Keratinocyte (primary cell): ENCODE results near the gene FAM227A. TPM values are rescaled to one million over a fixed set of nuclear protein-coding genes. Genes with fewer than 3 reads are reported as not detected.

Source experiments
- DNase-seq: peaks from one replicate; pipeline ENCODE4 v3.0.0-alpha.2; 2011; ENCODE audit warnings: low read depth, missing footprints, low spot score
- FAIRE-seq: peaks from 2 replicates; lab custom pipeline; 2011; peaks lifted over from hg19 to GRCh38; lab: Jason Lieb, UNC
- H2AFZ ChIP-seq: 2 replicates; pipeline ENCODE4 v1.6.0; 2012; ENCODE audit warnings: low read length, control low read depth, inconsistent platforms; ENCODE audit not compliant: control insufficient read depth
- H3K27ac ChIP-seq: 2 replicates; pipeline ENCODE4 v1.5.1; 2011; ENCODE audit warnings: low read length; ENCODE audit not compliant: control insufficient read depth, insufficient read depth
- H3K27me3 ChIP-seq: 3 replicates; pipeline ENCODE4 v1.6.0; 2011; ENCODE audit warnings: low read length; ENCODE audit not compliant: control insufficient read depth, insufficient read depth; ENCODE audit errors: extremely low read depth
- H3K36me3 ChIP-seq, 2 experiments: 2 replicates in 1 of 2; 3 replicates in 1 of 2; pipeline ENCODE4 v1.5.1; 2011; ENCODE audit warnings: low read length in 2 of 2, mild to moderate bottlenecking in 1 of 2; ENCODE audit not compliant: control insufficient read depth in 2 of 2, insufficient read depth in 2 of 2; ENCODE audit errors: extremely low read depth in 1 of 2
- H3K4me1 ChIP-seq: 3 replicates; pipeline ENCODE4 v1.5.1; 2011; ENCODE audit warnings: low read length; ENCODE audit not compliant: control insufficient read depth, insufficient read depth; ENCODE audit errors: extremely low read depth
- H3K4me2 ChIP-seq: 3 replicates; pipeline ENCODE4 v1.6.0; 2011; ENCODE audit warnings: low read depth, low read length; ENCODE audit not compliant: control insufficient read depth, insufficient read depth; ENCODE audit errors: extremely low read depth
- H3K4me3 ChIP-seq, 3 experiments: fragments of 200-600 bp in 1 of 3; sonication (generic) in 1 of 3; 2 replicates in 2 of 3; 3 replicates in 1 of 3; pipeline ENCODE4 v1.5.1; 2011 to 2016; ENCODE audit warnings: low read length in 3 of 3, mild to moderate bottlenecking in 3 of 3, control low read depth in 2 of 3, inconsistent platforms in 1 of 3, low read depth in 1 of 3, mixed read lengths in 1 of 3, mixed run types in 1 of 3, moderate library complexity in 1 of 3; ENCODE audit not compliant: control insufficient read depth in 2 of 3, insufficient read depth in 2 of 3; ENCODE audit errors: extremely low read depth in 1 of 3
- H3K79me2 ChIP-seq: 2 replicates; pipeline ENCODE4 v1.6.0; 2012; ENCODE audit warnings: low read length; ENCODE audit not compliant: control insufficient read depth, insufficient read depth
- H3K9ac ChIP-seq: 3 replicates; pipeline ENCODE4 v1.6.0; 2011; ENCODE audit warnings: low read length; ENCODE audit not compliant: control insufficient read depth, insufficient read depth; ENCODE audit errors: extremely low read depth
- H3K9me1 ChIP-seq: 3 replicates; pipeline ENCODE4 v1.6.0; 2011; ENCODE audit warnings: low read length; ENCODE audit not compliant: control insufficient read depth, insufficient read depth; ENCODE audit errors: extremely low read depth
- H3K9me3 ChIP-seq: 2 replicates; pipeline ENCODE4 v1.5.1; 2012; ENCODE audit warnings: low read depth, low read length; ENCODE audit not compliant: control insufficient read depth
- H4K20me1 ChIP-seq: 3 replicates; pipeline ENCODE4 v1.6.0; 2011; ENCODE audit warnings: low read length; ENCODE audit not compliant: control insufficient read depth, insufficient read depth; ENCODE audit errors: extremely low read depth
- EZH2 ChIP-seq: IDR thresholded peaks from one replicate; pipeline ENCODE4 v1.6.1; 2012; ENCODE audit warnings: inconsistent platforms, mild to moderate bottlenecking, low read length, moderate library complexity
- dilution Hi-C: fragments of 300-500 bp; cut with MboI; formaldehyde crosslinking; loops from one replicate; pipeline ENCODE4 v1.7.0; 2020; ENCODE audit warnings: low sequenced_read_pairs; ENCODE audit not compliant: extremely low pct_ligation_motif_present
- polyA plus RNA-seq, 5 experiments: library from polyadenylated mRNA; depleted of rRNA in 3 of 5; stranded (reverse) in 3 of 5; stranded (forward) in 1 of 5; unstranded in 1 of 5; fragments of >200 nt; gene quantifications; 1 replicate in 1 of 5; 2 replicates in 3 of 5; 3 replicates in 1 of 5; pipeline versions ENCODE4 v1.2.1 to v1.2.3, GENCODE V29; 2011 to 2012; ENCODE audit warnings: missing spikeins in 2 of 5, low read depth in 1 of 5, low replicate concordance in 1 of 5
- TF ChIP-seq, protein P1 (sequence below), 3 experiments: IDR thresholded peaks in 1 of 3; conservative IDR thresholded peaks in 1 of 3; optimal IDR thresholded peaks in 1 of 3; 2 replicates in 2 of 3; 3 replicates in 1 of 3; pipeline versions ENCODE3 to v1.5.1; 2011; ENCODE audit warnings: low read length in 3 of 3, mild to moderate bottlenecking in 3 of 3, moderate library complexity in 2 of 3, control low read depth in 1 of 3, inconsistent platforms in 1 of 3; ENCODE audit not compliant: insufficient read depth in 2 of 3; ENCODE audit errors: extremely low read depth in 1 of 3

Gene FAM227A
- polyA plus RNA-seq, 1 donor (not counting 4 experiments of a cell fraction or from before 2014, with no cell fraction given): 1.1 TPM

DNA sequence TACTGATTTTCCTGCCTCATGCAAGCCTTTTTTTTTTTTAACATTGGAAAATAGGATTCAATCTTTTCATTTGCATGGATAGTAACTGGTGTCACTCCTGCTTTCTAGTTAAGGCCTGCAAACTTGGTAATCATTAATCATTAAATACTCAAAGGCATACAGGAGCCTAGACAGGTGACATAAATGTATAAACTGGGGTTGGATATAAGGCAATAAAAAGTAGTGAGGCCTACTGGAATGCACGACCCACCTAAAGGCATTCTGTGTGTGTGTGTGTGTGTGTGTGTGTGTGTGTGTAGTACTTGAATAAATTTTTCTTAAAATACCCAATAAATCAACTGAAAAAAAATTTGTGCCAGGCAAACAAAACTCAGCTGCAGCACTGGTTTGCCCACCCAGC is 33.5 kb upstream of the FAM227A start:
- Histone ChIP-seq H3K36me3 (peaks cover 43 to 47% of the 10 kb centered on the region in 2 experiments), H3K4me1 (no peaks in the 10 kb centered on the region), H3K9me1 (no peaks in the 10 kb centered on the region), H3K27me3 (no peaks in the 10 kb centered on the region), H3K79me2 (peaks cover 37% of the 10 kb centered on the region), H3K27ac (no peak overlapping the region), H2AFZ (no peak overlapping the region), H3K4me3 (no peak overlapping the region), H3K4me2 (no peak overlapping the region), H3K9me3 (no peaks in the 10 kb centered on the region), H3K9ac (no peak overlapping the region), H4K20me1 (no peaks in the 10 kb centered on the region)
- FAIRE-seq (no peak), DNase-seq (no peak)
- TF ChIP-seq, protein P1, sequence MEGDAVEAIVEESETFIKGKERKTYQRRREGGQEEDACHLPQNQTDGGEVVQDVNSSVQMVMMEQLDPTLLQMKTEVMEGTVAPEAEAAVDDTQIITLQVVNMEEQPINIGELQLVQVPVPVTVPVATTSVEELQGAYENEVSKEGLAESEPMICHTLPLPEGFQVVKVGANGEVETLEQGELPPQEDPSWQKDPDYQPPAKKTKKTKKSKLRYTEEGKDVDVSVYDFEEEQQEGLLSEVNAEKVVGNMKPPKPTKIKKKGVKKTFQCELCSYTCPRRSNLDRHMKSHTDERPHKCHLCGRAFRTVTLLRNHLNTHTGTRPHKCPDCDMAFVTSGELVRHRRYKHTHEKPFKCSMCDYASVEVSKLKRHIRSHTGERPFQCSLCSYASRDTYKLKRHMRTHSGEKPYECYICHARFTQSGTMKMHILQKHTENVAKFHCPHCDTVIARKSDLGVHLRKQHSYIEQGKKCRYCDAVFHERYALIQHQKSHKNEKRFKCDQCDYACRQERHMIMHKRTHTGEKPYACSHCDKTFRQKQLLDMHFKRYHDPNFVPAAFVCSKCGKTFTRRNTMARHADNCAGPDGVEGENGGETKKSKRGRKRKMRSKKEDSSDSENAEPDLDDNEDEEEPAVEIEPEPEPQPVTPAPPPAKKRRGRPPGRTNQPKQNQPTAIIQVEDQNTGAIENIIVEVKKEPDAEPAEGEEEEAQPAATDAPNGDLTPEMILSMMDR (optimal IDR thresholded peaks at IDR 0.05 in 1 of 3, IDR thresholded peaks at IDR 0.05 in 1 of 3, conservative IDR thresholded peaks at IDR 0.05 in 1 of 3; ENCODE audit: extremely low read depth in 1 of 3, insufficient read depth in 2 of 3, low read length in 3 of 3): no peak
- TF ChIP-seq EZH2: no peak
- dilution Hi-C loops: no loop called here

DNA sequence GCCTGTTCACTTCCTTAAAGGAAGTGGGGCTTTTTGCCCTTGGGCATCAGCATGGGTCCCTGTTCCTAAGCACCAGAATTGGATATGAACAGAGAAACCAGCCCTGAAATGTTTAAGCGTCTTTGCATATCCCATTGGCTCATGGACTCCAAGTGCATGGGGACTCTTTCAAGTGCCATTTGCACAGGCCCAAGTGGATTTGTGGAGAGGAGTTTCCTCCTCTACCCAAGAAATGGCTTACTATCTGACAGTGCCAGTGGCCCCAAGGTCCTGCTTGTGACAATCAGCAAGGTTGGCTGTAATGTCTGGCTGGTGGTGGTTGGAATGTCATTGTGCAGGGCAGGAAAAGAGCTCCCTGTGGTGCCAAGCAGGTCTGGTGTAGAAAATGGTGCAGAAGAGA is 29.6 kb upstream of the FAM227A start:
- dilution Hi-C loops: no loop called here
- H3K4me2 ChIP-seq: no peak overlapping the region
- DNase-seq (no peak), FAIRE-seq (no peak)
- H4K20me1 ChIP-seq: no peaks in the 10 kb centered on the region
- H3K9me1 ChIP-seq: no peaks in the 10 kb centered on the region
- no peak overlapping the region for H3K4me3 ChIP-seq
- no peak overlapping the region for H2AFZ ChIP-seq
- no peaks in the 10 kb centered on the region for H3K9me3 ChIP-seq
- peaks cover 24% of the 10 kb centered on the region for H3K79me2 ChIP-seq
- TF ChIP-seq, protein P1 (optimal IDR thresholded peaks at IDR 0.05 in 1 of 3, IDR thresholded peaks at IDR 0.05 in 1 of 3, conservative IDR thresholded peaks at IDR 0.05 in 1 of 3; ENCODE audit: extremely low read depth in 1 of 3, insufficient read depth in 2 of 3, low read length in 3 of 3): no peak
- no peak for TF ChIP-seq EZH2
- H3K27ac ChIP-seq: no peak overlapping the region
- H3K36me3 ChIP-seq: peaks cover 37 to 50% of the 10 kb centered on the region in 2 experiments
- H3K4me1 ChIP-seq: peaks cover 4% of the 10 kb centered on the region
- no peak overlapping the region for H3K9ac ChIP-seq
- H3K27me3 ChIP-seq: no peaks in the 10 kb centered on the region
